NCI-H345 (cell line): Measurements from ENCODE around the gene MAP7.
"Not testable (repeated sequence)": the region's sequence is repeated elsewhere in the genome, so short reads cannot be mapped to it uniquely, and the experiment has no call there.

ENCODE experiments used
- DNase-seq: peaks from one replicate; lab custom pipeline; 2025; lab: John Stamatoyannopoulos, UW

MAP7 gene

DNA sequence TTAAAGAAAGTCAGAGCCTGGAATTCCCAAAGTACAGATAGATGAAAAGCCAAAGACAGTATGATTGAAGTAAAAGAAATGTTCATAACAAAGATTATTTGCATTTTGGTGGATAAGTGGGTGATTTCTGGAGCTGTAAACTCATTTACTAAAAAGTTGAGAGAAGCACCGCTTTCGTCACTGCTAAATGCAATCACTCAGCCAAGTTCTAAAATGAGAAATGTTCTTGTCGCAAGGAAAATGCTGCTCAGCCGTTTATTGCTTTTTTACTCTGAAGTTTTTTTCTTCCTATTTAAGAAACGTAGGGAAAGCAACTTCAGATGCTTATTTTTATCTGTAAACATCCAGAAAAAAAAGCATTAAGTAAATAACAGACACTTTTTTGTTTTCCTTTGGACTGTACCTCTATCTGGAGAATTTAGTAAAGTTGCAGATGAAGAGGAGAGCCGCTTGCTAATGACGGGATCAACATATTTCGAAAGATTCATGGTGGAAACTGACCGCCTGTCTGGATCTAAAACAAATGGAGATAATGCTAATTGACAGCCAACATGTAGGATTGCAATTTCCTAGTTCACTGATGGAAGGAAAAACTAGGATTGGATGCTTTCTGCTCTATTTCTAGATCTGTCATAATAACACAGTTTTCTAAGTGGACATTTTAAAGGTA lies 166.8 kb downstream of the MAP7 start:
- DNase-seq: no peak

DNA sequence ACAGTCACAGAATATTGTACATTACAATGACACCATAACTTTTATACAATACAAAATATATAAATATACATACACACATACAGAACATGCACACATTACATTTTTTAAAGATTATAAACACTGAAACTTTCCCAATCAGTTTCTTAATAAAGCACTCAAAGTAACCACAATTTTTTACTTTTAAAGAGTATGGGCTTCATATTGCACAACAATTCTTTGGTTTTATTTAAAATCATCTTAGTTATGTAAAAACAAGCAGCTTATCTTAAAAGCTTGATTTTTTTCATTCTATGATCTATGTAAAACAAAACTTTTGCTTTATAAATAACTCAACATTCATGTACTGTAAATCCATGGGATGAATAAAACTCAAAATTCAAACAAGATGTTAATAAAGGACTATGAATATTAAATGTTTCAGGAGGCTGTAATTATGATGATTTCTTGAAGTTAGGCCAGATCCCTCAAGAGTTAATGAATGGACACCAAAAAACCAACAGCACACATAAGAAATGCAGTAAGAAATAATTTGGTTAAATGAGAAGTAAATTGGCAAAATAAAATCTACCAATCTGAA lies 167.5 kb downstream of the MAP7 start:
- no peak for DNase-seq

DNA sequence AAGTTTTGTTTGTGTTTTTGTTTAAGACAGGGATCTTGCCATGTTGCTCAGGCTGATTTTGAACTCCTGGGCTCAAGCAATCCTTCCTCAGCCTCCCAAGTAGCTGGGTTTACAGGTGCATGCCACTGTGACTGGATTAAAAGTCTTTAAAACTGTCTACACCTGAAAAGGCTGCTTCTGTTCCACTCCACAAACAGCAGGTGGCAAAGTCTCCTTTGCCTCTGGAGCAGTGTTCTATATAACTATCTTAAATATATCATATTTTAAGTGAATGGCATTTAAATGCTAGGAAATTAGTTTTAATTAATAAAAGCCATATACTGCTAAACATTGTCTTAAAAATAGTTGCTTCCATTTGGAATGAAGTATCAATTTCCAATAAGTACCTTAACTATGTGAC lies 171.3 kb downstream of the MAP7 start:
- no peak for DNase-seq

DNA sequence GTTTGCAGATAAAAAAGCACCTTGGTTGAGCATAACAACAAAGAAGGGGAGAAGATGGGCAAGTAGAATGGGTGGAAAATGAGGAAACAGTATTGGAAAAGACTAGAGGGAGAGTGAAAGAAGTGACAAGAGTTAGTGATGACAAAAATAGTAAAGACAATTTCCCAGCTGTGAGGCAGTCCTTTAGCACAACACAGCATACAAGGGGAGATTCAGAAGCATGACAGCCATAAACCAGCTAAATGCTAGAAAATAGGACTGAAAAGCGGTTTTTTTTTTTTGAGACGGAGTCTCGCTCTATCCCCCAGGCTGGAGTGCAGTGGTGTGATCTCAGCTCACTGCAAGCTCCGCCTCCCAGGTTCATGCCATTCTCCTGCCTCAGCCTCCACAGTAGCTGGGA lies 174.4 kb downstream of the MAP7 start:
- DNase-seq: not testable (repeated sequence)

DNA sequence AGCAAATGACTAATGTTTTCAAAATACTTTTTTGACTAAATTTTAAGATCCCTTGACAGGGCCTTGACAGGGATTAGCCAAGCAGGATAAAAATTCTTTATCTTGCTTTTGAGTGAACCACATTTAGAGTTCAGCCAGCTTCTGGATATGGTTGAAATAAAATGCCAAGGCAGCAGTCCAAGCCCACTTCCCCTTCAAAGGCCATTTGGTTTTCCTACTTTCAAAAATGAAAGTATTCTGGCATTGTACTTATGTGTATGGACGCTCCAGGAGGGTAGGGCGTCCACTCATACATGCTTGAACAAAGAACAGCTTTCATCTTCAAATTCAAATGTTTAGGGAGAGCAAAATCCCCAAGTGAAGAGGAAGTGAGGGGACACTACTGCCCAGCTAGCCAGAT lies 178.3 kb downstream of the MAP7 start:
- DNase-seq: no peak

DNA sequence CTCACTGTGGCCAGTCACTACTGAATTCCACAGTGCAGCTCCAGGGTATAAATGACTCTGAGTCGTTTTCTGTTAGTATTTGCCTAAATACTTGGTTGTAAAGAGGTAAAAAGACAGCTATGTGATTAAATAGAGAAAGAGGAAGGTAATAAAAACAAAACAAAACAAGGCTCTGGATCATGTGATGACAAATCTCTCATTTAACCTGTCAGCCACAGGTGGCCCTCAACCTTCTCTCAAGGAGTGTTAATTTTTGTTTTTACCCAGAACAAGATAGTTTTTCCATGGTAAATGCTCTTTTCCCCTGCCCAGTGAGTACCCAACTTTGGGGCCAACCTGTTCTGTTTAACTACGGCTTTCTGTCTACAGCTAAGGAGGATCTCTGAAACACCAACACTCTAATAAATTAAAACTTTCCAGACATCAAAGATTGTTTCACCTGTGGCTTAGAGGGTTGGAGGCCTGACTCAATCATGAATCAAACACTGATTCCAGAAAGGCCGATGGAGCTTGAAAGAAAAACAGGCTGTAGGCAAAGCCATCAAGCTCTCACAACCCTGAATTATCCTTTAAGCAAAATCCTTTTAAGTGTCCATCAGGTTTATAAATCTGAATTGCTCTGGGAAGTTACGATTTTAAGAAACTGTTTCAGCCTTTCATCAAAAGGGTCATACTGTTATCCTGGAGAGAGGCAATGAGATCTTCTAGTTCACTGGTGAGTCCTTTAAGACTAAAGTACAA lies 179.1 kb downstream of the MAP7 start:
- no peak for DNase-seq

DNA sequence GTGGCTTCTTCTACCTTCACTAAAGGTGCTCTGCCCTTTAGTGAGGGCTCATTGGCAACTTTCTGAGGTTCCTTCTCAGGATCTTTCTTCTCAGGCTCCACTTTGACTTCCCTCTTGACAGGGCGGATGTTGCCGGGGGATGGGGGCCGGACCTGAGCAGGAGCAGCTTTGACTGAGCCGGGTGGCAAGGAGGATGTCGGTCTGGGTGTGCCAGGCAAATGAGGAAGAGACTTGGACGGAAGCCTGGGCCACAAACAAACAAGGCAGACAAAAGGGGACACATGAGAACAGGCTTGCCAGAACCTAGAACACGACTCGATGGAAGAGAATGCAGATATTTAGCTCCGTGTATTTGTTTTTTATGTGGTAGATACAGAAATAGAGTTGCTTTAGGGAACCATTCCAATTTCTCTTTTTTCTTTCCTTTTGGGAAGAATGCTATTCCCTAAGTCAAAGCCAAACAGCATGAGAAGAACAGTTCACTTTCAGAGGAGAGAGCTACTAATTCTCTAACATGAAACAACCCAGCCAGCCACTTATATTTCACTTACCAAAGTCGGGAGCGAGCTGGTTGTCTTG lies 184.4 kb downstream of the MAP7 start:
- no peak for DNase-seq

DNA sequence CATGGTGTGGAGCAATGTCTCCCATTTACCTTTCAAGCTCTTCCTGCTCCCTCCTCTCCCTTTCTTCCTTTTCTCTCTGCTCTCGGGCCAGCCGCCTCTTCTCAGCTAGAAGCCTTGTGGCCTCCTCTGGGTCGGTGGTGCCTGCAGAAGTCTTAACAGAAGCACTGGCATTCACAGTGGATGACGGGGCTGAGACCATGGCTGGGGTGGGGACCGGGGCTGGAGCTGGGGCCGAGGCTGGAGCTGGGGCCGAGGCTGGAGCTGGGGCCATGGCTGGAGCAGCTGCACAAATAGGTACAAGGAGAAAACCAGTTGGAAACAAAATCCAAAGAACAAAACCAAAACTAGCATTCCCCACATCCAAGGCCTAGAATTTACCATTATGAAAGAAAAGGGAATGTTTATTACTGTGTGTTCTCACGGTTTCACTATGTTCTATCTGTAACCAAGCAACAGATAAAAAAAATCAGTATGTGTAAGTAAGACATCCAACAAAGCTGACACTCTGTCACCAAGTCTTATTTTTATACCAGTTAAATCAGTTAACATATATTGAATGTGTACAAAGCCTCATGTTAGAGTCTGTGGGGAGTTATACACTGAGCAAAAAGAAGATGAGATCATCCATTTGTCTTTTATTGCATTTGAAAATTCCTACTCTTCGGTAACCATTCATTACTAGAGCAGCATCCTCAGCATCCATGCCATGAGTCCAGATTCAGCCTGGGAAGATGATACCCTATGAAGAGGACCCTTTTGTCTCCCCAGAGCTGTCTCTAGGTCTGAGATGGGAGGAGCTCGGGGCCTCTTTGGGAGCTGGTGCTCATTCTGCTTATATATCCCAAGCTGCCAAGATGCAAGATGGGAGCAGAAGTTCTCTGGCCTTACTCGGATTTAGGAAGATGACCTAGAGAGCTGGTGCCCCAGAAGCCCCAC lies 187.5 kb downstream of the MAP7 start:
- no peak for DNase-seq

DNA sequence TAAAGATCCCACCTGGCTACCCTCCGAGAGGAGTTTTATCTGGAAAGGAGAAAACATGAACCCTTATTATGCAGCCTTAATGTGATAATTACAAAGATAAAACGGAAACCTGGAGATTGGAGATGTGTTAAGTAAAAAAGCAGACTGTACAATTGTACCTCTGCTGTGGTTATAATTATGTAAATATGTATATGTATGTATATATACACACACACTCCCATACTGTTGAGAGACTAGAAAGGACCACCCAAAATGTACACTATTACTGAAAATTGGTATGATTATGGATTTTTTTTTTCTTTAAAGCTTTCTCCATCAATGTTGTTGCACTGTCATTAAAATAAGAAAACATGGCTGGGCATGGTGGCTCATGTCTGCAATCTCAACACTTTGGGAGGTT lies 188.4 kb downstream of the MAP7 start:
- no peak for DNase-seq

DNA sequence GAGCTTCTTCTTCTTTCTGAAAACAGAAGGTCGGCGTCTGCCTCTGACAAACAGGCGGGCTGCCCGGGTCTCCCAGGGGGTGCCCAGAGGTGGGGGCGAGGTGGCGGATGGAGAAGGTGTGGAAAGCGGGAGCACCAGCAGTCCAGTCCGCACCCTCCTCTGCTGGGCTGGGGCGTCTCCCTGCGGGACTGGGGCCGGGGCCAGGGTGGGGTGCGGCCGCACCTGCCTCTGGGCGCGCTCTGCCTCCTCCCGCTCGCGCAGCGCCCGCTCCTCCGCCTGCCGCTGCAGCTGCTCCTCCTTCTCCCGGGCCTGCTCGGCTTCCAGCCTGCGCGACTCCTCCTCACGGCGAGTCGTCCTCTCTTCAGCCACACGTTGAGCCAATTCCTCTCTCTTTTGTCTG lies 189.4 kb downstream of the MAP7 start:
- no peak for DNase-seq

DNA sequence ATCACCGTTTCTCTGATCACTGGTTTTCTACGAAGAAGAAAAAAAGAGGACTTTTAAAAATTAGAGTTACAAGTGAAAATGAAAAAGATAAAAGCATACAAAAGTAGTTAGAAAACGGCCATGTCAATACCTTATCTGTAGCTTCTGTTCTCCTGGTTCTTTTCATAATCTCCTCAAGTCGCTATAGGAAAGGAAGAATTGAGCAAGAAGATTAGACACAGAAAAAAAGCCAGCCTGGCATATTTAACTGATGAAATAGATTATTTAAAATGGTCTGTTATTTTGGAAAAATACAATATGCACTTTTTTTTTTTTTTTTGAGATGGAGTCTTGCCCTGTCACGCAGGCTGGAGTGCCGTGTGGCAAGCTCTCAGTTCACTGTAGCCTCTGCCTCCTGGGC lies 190.4 kb downstream of the MAP7 start:
- no peak for DNase-seq

DNA sequence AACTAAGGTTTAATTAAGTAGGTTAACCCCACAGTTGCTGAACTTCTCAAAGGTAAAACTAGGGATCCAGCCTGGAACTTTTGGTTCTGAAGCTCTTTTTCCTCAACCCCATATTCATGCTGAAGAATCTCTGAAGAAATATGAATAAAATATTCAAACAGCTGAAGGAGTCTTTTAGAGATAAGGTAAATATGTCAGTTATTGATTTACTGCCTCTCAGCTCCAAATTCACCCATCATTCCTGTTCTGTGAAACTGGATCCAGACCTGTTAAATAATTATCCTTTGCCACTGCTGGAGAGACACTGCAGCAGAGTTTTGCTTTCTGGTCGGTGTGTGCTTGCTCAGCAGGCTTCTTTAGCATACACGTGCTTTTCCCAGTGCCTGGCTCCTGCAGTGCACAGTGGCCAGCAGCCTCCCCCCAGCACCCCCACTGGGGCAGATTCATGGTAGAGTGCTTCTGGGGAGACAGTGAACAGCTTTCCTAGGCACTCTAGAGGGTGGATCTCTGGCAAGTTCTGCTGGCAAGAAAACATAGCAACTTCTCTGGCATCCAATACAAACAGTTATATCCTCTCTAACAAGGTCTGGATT lies 198.6 kb downstream of the MAP7 start:
- peak; percentile 61 for DNase-seq

DNA sequence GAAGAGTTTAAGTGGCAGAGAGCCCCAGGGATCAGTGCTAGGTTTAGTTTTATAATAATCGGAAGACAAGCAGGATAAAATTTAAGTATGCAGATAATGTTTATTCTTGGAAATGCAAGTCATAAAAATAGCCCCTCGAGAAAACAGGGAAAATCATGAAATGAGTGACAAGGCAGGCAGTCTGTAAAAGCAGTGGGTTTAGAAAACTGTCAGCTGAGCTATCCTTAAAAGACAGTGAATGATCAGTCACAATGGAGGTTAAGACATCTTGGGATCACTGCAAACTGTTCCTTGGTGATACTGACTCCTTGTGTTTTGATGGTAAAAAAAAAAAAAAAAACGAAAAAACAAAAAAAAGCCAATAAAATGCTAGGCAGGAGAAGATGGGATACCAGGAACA lies 199.3 kb downstream of the MAP7 start:
- DNase-seq: no peak

DNA sequence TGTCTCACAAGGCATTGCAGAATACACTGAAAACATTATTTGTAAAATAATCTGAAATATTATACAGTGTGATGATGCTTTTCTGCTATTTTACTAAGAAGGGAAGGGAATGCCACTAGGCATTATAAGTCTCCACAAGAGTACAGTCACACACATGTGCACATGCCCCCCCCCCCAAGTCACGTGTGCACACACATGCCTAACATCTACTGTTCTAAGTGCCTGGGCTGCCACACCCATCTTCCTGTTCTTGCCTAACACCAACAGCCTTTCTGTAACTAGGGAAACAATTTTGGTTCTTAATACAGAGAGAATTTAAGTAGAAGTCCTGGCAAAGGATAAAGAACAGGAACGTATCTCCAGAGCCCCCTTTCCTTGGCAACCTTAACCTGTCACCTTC lies 202.4 kb downstream of the MAP7 start:
- DNase-seq: no peak

DNA sequence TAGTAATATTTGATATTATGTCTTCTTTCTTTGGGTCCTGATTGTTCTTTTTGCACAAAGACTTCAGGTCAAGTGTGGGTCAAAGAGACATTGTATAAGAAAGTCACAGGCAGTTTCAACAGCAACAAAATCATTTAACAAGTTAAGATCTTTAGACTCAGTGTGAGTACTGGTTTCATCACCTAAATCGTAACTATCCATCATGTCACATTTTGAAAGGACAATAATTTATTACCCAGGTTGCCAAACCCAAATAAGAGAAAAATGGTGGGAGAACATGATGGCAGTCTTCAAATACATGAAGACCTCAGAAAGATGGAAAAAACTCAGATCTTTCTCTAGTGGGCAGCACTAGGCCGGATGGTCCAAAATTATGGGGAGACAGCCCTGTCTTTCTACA lies 205.1 kb downstream of the MAP7 start:
- DNase-seq: no peak

DNA sequence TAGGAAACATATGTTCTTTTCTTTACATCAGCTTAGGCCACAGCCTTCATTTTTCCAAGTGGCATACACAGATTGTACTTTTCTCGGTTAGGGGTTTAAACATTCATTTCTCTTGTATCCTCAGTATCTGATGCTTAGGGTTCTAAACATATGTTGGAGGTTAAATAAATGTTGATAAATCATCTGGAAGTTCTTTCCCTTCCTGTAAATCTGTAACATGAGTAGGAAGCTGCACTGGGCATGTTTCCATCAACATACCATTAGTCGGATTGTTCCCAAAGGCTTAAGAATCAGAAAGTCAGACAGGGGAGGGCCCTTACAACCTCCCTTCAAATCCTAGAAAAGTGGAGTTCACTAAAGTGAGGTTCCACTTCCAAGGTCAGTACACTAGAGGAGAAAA lies 205.8 kb downstream of the MAP7 start:
- DNase-seq: no peak

DNA sequence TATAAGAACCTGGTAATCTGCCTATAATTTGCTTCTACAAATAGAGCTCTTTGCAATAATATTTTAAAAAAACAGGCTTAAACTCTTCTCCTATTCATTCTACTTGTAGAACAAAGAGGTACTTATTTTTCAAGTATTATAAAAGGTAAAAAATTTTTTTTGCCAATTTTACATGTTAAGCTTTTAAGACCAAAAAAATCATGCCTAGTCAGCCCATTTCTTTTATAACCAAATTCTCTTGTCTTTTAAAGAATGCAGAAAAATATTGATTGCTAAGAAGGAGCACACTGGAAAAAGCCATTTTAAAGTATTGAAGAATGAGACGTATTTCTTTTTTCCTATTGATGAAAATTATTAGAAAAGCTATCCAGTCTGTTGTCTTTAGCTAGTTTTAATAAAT lies 206.5 kb downstream of the MAP7 start:
- no peak for DNase-seq

DNA sequence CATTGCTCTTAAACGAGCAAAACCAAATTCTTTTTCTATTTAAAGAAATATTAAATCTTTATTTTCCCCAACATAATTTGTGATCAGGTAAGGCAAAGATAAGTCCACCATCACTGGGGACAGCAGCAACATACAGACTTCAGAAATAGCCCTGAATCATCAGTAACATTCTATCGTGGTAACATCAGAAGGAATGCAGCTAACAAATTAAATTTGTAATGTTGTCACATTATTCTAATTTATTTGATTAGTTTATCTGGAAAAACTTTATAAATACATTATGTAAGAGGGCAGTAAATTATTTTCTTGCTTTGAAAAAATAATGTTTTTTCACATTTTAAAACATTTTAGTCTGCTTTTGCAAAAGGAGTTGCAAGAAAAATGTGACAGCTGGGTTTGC lies 206.9 kb downstream of the MAP7 start:
- no peak for DNase-seq

DNA sequence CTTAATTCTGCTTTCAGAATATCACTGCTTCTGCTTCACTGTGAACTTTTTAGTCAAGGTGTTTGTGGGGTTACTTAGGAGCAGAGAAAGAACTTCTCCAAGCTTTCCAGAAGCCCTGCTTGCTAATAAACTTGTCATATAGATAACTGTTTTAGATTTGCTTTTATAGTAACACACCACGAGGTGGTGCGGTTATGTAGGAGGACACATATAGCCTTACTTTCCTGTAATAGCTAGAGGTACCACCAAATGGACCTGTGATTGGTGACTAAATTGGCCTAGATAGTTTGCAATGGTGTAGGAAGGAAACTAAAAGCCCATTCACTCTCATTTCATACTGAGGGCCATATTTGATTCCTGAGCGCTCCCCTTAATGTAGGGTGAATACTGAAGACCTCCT lies 208.3 kb downstream of the MAP7 start:
- DNase-seq: no peak

DNA sequence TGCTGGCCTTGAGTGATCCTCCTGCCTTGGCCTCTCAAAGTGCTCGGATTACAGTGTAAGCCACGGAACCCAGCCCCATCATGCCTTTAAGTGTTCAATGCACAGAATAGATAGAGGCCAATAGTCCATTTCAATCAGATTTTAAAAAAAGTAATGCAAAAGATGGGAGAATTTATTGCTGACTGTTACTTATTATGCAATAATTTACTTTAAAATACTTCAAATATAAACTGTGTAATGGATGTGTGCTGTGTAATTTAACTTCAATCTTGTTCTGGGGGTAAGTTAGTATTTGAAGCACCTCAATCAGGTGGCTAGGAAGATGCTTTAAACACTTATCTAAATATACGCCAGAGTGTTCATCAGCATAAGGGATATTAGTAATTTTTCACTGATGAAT lies 208.9 kb downstream of the MAP7 start:
- no peak for DNase-seq

DNA sequence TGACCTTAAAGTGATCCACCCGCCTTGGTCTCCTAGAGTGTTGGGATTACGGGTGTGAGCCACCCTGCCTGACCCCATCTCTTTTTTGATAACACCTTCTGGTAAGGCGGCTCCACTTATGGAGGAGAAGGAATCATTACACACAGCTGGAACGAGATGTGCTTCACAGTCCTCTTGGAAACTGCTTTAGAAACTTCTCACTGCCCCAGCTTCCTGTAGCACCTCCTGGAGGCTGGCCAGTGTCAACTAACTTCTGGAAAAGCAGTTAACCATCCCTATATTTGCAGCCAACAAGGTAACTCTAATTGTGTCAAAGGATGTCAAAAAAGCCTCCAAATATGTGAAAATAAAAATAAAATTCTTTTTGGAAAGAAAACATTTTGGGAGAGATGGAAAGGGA lies 211.7 kb downstream of the MAP7 start:
- no peak for DNase-seq

DNA sequence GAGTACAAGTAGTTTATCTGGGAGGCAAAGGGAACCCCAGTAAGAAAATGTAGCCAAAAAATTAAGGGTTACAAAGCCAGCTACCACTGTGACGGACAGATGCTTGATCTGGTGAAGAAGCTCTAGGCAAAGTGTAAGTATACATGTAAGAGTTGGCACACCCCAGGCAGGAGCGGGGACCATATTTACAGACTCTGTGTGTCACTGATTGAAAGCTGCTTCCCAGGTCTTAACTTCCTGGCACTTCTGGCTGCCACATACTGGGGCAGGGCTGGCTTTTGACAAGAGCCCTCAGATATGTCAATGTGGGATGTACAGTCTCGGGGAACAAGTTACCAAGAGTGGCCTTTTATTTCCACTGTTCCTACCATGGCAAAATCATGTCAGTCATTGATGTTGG lies 212.6 kb downstream of the MAP7 start:
- no peak for DNase-seq
